ENCODE results near the gene CAMSAP2.

DNA sequence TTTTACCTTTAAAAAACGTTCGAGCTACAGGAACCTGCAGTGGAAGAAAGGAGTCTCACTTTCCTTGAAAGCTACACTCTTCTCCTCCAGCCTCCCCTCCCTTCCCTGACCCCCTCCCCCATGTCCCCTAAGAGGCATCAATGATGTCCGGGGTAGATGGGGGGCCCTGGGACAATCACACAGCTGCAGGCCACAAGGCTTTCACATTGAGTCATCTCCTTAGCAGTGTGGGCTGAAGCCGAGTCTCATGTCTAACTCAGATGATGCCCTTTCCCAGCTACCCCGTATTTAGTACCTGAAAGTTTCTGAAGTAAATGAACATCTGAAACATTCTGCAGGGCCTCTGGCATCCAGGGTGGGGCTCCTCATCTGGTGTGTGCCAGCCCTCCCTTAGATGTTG lies 127.8 kb downstream of the CAMSAP2 start:
- TF ChIP-seq, protein P1, sequence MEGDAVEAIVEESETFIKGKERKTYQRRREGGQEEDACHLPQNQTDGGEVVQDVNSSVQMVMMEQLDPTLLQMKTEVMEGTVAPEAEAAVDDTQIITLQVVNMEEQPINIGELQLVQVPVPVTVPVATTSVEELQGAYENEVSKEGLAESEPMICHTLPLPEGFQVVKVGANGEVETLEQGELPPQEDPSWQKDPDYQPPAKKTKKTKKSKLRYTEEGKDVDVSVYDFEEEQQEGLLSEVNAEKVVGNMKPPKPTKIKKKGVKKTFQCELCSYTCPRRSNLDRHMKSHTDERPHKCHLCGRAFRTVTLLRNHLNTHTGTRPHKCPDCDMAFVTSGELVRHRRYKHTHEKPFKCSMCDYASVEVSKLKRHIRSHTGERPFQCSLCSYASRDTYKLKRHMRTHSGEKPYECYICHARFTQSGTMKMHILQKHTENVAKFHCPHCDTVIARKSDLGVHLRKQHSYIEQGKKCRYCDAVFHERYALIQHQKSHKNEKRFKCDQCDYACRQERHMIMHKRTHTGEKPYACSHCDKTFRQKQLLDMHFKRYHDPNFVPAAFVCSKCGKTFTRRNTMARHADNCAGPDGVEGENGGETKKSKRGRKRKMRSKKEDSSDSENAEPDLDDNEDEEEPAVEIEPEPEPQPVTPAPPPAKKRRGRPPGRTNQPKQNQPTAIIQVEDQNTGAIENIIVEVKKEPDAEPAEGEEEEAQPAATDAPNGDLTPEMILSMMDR (IDR thresholded peaks at IDR 0.05) = no peak
- TF ChIP-seq POLR2A (IDR thresholded peaks at IDR 0.05) = no peak
